T-helper 9 cell (primary cell): ENCODE data around the gene GPR151.
A peak's percentile ranks its signal among the peaks of the same experiment; 100 is the strongest.
"Not testable (repeated sequence)": the region's sequence is repeated elsewhere in the genome, so short reads cannot be mapped to it uniquely, and the experiment has no call there.

ENCODE experiments used
- DNase-seq: peaks from one replicate; pipeline ENCODE4 v3.0.0-alpha.2; 2020
- total RNA-seq, 2 donors: gene quantifications; one replicate each; lab custom pipeline; 2026; lab: John Stamatoyannopoulos, UW

The GPR151 gene
- total RNA-seq = 0 reads per million in 2 donors

DNA sequence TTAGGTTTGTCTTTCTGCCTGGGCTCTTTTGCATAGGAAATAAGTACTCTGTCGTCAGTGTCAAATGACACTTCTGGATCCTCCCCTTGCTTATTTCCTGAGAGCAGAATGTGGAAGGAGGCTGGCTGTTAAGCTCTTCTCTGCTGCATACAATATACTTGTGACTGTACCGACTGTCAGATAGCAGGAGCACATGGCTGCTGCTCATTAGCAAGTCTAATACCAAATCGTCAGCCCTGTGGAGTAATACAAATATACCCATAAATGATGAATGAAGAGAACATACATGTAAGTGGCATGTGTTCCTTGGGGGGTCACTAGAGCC is at the start of gene GPR151:
Gene GPR151 (minus strand): TSS at position 40 of the 325 bp plus-strand sequence. CDS start 77 bp downstream, outside the sequence.
- DNase-seq = no peak

DNA sequence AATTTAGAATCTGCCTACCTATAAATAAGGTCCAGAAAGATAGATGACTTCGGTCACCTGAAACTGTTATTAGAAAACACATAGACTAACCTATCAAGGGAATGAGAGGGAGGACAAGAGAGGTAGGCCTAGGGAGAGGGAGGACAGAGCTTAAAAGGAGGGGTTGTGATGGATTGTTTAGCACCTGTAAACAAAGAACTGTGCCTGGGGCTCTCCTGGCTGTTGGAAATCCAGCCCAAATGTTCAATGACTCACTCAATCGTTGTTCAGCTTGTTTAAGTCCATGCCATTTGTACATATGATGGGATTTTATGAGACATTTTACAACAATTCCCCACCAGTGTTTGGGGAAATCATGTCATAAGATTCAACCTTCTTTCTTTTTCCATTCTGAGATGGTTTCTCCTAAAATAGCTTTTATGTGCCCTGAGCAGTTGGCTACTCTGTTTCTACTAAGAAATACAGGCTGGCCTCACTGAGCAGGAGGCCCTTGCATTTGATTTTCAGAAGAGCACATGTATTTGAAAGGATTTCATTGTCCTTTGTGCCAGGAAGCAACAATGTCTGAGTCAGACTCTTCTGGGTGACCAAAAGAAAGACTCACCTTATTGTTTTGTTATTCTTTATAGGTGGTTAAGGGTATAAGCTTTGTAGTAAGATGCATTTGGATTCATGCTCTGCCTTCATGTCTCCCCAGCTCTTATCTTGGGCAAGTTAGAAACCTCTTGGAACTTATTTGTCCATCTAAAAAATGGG is 48.2 kb upstream of the GPR151 start:
- DNase-seq = no peak

DNA sequence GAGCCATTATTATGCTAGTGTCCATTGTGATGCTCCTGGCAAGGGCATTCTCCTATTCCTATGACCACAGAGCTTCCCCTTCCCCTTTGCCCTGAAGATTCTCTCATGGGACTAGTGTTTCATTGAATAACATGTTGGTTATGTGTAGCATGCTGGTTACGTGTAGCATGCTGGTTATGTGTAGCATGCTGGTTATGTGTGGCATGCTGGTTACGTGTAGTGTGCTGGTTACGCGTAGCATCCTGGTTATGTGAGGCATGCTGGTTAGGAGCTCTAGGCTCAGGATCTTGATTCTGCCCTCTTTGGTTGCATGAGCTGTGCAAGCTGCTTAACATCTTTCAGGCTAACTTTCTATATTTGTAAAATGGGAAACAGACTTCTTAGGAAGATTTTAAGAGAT is 46.5 kb upstream of the GPR151 start:
- no peak for DNase-seq

GRCh38 chr5:146561711-146562110 is 45.7 kb upstream of the GPR151 start:
- no peak for DNase-seq

GRCh38 chr5:146560205-146560812 is 44.3 kb upstream of the GPR151 start:
- no peak for DNase-seq

GRCh38 chr5:146556884-146557283 is 40.9 kb upstream of the GPR151 start:
- not testable (repeated sequence) for DNase-seq

DNA sequence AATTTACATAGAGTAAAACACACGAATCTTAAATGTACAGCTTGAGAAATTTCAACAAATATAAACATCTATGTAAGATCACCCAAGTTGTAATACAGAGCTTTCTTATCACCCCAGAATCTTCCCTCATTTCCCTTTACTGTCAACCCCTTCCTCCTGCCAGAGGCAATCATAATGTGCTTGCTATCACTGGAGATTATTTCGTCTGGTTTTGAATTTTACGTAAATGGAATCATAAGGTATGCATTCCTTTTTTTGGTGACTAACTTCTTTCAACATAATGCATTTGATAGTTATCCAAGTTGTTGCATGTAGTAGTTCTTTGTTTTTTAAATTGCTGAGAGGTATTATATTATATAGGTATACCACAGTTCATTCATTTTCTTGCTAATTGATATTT is 37.5 kb upstream of the GPR151 start:
- no peak for DNase-seq

DNA sequence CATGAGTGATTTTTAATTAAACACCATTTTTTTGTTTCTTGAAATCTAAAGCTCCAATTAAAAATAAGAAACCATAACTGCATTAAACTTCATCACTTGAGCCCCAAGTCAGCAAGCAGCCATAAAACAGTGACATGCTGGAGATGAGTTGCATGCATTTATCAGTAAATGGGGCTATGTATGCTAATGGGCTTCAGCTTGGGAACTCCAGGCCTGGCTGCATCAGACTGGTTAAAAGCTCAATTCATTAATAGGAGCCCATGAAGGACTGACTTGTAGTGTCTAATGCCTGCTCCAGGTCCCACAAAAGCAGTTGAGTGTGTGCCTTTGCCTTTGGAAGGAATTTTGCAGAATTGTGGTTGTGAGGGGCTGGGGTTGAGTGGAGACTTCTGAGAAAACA is 33.6 kb upstream of the GPR151 start:
- no peak for DNase-seq

DNA sequence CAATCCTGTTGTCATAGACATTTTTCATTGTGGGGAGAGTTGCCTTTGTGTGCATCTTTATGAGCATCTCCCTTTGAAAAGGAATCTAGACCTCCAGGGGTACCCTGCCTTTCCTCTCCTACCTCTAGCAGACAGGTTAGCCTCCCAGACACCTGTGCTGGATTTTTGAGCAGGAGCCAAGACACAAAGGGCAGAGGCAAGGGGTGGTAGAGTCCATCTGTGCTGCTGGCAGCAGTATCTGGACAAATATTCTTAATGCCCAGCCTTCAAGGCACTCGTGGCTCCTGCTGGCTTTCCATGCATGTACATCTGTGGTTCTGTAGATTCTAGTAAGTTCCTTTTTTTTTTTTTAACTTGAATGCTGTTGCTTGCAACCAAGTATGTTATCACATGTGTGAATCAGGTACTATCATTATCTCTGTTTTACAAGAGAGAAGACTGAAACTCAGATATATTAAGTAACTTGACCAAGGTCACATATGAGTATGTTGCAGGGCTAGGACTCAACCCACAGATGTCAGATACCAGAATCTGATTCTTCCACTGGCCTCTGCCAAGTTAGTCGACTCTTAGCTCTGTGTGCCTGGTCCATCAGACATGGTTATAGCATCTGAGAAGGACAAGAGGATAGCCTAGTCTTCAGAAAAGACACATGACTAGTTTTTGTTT is 32.9 kb upstream of the GPR151 start:
- DNase-seq = no peak

- no peak for DNase-seq
Measured at GRCh38 chr5:146544232-146544631, 28.2 kb upstream of the GPR151 start.

GRCh38 chr5:146541958-146542849 is 26.2 kb upstream of the GPR151 start:
- DNase-seq = peak; percentile 56

DNA sequence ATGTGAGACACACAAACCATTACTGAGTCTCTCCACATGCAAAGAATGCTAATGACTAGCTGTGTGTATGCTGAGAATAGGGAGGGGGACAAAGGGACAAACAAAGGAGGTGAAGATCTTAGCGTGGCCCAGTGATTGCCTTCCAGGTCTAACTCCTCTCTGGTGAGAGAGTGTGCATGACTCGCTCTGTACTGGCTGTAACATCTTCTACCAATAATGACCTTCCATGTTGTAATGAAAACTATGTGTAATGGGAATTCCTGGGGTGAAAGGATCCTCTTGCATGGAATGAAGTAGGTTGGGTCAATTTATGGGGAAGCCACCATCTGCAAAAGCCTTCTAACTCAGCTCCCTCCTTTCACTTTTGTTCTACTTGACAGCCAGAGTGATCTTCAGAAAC is 24.4 kb upstream of the GPR151 start:
- no peak for DNase-seq

GRCh38 chr5:146539973-146540372 is 24.0 kb upstream of the GPR151 start:
- no peak for DNase-seq

DNA sequence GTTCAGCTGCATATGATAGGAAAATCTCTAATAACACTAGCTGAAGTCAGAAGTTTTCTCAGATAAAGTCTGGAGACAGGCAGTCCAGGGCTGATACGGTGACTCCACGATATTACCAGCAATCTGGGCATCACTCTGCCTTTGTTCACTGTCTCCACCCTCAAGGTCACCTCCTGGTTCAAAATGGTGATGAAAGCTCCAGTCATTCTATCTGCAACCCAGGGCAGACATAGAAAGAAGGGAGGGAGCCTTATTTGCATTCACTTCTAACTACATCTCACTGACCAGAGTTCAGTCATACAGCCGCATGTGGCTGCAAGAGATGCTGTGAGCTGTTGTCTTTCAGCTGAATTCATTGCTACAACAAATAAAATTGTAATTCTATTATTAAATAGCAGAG is 22.4 kb upstream of the GPR151 start:
- DNase-seq = no peak

DNA sequence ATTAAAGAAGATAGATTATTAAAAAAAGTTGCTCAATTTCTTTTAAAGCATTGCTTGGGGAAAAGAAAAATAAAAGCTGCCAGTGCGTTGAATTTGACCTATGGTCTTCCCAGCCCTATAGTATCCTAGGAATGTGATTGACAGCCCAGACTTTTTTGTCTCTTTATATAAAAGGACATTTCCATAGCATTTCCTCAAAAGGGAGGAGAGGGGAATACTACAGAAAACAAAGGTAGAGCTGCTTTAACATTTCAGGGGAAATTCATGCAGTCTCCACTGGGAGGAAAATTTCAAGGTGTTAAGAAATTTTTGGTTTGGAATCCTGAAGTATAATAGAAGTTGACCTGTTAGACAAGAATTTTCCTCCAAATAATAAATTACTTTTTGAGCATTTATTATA is 17.9 kb upstream of the GPR151 start:
- no peak for DNase-seq

- DNase-seq = peak; percentile 62
Measured at GRCh38 chr5:146533260-146533857, 17.4 kb upstream of the GPR151 start.

DNA sequence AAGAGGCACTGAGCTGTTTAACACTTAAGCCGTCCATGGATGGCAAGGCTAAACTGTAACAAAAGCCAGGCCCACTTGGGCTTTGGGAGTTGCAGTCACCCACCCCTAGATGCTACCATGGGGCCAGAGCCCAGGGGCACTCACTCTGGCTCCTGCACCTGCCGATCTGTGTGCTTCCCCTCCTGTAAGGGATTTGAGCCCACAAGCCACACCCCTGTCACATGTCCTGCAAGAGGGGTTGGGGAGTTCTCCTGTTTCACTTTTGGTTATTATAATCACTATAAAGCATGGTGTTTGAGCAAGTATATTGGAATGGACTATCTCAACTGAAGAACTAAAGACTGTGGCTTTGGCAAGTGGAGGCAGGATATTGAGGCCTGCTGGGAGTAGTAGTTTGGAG is 14.0 kb upstream of the GPR151 start:
- DNase-seq = no peak

DNA sequence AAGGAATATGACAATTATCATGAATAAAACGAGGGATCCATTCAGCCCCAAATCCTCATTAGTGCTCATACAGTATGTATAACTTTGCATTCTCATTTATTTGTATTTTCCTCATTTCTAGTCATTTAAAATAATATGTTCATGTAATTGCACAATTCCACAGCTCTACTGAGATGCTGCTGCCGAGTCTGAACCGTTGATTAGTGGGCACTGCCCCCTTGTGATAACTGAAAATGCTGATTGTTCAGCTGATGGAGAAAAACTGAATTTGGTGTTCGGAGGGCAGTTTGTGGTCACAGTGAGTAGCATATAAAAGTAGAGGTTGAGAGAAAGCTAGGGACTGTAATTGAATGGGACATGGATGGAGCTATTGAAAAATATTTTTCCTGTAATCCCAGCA is 12.2 kb upstream of the GPR151 start:
- DNase-seq = no peak

DNA sequence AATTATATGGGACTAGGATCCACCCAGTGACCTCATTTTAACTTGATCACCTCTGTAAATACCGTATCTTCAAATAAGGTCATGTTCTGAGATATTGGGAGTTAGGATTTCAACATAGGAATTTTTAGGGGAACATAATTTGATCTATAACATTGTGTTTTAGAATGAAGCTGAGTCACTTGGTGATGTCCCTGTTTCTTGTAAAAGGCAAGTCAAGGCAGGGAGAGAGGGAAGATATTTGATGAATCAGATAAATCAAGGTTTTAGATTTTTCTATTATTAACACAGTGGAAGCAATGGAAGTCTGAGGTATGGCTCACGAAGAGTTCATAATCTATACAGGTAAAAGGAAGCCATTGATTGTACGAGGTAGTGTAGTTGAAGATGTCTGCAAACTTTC is 11.8 kb upstream of the GPR151 start:
- DNase-seq = no peak

- DNase-seq = no peak
Measured at GRCh38 chr5:146523698-146524097, 7.7 kb upstream of the GPR151 start.

DNA sequence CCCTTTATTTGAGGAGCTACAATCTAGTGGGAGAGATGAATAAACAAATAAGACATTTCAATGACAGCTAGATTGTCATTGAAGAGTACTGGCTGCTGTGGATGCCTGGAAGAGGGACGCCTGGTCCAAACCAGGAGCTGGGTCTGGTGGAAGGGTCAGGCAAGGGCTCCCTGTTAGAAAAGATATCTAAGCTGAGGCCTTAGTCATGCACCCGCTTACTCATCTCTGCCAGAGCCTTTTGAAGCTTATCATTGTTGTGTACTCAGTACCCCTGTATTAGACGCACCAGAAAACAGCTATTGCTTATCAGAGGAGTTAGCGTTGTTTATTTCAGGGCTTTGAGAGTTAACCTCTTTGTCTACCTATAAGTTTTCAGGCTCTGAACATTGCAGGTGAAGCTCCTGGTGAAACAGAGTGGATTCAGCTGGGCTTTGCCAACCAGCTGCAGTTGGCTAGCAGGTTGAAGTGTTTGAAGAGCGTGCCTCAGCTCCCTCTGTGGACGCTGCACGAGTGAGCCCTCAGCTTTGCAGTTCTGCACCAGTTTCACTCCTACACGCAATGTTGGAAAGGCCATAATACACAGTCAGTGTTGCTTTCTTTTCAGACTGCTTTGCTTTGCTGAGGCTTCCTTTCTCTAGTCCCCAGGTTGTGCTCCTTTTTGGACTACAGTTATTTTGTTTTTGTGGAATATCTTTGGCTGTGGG is 5.6 kb upstream of the GPR151 start:
- no peak for DNase-seq

DNA sequence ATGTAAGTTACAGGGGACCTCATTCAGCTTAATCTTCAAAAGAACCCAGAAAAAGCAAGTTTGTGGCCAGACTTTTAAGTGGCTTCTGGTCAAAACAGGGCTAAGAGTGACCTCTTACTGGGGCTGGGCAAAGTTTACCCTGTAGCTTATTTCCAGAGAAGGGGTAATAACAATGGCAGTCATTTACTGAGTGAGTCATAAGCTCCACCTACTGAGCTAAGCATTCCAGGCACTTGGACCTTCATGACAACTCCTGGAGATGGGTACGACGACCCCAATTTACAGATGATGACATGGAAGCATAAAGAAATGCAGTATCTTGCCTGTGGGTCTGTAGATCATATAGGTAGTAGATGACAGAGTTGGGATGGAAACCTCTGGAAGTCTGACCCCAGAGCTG is 4.7 kb upstream of the GPR151 start:
- DNase-seq = no peak
